Gastrocnemius medialis (tissue), 4 donors: Measurements from ENCODE around the gene PIK3CD.

Source experiments
- POLR2A ChIP-seq, 2 donors: fragments of 450-650 bp; IDR thresholded peaks; one replicate each; pipeline ENCODE4 v1.6.1; 2017; ENCODE audit warnings: antibody characterized with exemption in 2 of 2, mild to moderate bottlenecking in 2 of 2, moderate library complexity in 2 of 2
- TF ChIP-seq, protein P1 (sequence below), 5 experiments: fragments of 450-650 bp in 3 of 5; fragments of 200-600 bp in 2 of 5; sonication (generic) in 2 of 5; IDR thresholded peaks in 4 of 5; conservative IDR thresholded peaks in 1 of 5; 1 replicate in 4 of 5; 2 replicates in 1 of 5; pipeline ENCODE4 v1.5.1; 2016 to 2019; ENCODE audit warnings: antibody characterized with exemption in 5 of 5, mild to moderate bottlenecking in 3 of 5, moderate library complexity in 3 of 5

DNA sequence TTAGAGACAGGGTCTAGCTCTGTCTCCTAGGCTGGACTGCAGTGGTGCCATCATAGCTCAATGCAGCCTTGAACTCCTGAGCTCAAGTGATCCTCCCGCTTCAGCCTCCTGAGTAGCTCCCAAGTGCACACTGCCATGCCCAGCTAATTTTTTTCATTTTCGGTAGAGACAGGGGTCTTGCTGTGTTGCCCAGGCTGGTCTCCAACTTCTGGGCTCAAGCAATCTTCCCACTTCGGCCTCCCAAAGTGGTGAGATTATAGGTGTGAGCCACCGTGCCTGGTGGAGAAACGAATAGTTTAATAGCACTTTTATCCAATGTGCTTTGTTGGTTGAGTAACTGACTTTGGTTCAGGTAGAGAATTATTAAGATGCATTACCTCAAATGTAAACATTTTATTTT is 20.9 kb downstream of the PIK3CD start:
- TF ChIP-seq, protein P1, sequence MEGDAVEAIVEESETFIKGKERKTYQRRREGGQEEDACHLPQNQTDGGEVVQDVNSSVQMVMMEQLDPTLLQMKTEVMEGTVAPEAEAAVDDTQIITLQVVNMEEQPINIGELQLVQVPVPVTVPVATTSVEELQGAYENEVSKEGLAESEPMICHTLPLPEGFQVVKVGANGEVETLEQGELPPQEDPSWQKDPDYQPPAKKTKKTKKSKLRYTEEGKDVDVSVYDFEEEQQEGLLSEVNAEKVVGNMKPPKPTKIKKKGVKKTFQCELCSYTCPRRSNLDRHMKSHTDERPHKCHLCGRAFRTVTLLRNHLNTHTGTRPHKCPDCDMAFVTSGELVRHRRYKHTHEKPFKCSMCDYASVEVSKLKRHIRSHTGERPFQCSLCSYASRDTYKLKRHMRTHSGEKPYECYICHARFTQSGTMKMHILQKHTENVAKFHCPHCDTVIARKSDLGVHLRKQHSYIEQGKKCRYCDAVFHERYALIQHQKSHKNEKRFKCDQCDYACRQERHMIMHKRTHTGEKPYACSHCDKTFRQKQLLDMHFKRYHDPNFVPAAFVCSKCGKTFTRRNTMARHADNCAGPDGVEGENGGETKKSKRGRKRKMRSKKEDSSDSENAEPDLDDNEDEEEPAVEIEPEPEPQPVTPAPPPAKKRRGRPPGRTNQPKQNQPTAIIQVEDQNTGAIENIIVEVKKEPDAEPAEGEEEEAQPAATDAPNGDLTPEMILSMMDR (IDR thresholded peaks at IDR 0.05 in 4 of 5, conservative IDR thresholded peaks at IDR 0.05 in 1 of 5), result no peak
- no peak for TF ChIP-seq POLR2A (IDR thresholded peaks at IDR 0.05)
